Smooth muscle cell (in vitro differentiated cells): ENCODE data around the gene ARSI. TPM values are rescaled to one million over a fixed set of nuclear protein-coding genes. Genes with fewer than 3 reads are reported as not detected.

Source experiments
- DNase-seq: peaks from one replicate; lab custom pipeline; 2025; ENCODE audit not compliant: unreplicated experiment; lab: John Stamatoyannopoulos, UW
- H2AFZ ChIP-seq: fragments of 200-600 bp; sonication (generic); 2 replicates; pipeline ENCODE4 v1.6.0; 2016; ENCODE audit warnings: antibody characterized with exemption, low read depth, mild to moderate bottlenecking
- H3F3A ChIP-seq: fragments of 200-600 bp; sonication (generic); 2 replicates; pipeline ENCODE4 v1.6.0; 2017; ENCODE audit warnings: antibody characterized with exemption, low read depth
- H3K27ac ChIP-seq: fragments of 200-600 bp; sonication (generic); 2 replicates; pipeline ENCODE4 v1.5.1; 2016; ENCODE audit warnings: low read depth, mild to moderate bottlenecking
- H3K27me3 ChIP-seq: fragments of 200-600 bp; sonication (generic); 2 replicates; pipeline ENCODE4 v1.6.1; 2016; ENCODE audit warnings: low read depth, mild to moderate bottlenecking
- H3K36me3 ChIP-seq: fragments of 200-600 bp; sonication (generic); 2 replicates; pipeline ENCODE4 v1.5.1; 2016; ENCODE audit warnings: low read depth
- H3K4me1 ChIP-seq: fragments of 200-600 bp; sonication (generic); 2 replicates; pipeline ENCODE4 v1.5.1; 2016; ENCODE audit warnings: low read depth
- H3K4me2 ChIP-seq: fragments of 200-600 bp; sonication (generic); 2 replicates; pipeline ENCODE4 v1.6.0; 2016; ENCODE audit warnings: mild to moderate bottlenecking
- H3K4me3 ChIP-seq: fragments of 200-600 bp; sonication (generic); 2 replicates; pipeline ENCODE4 v1.5.1; 2016; ENCODE audit warnings: mild to moderate bottlenecking
- H3K79me2 ChIP-seq: fragments of 200-600 bp; sonication (generic); 2 replicates; pipeline ENCODE4 v1.6.0; 2016; ENCODE audit warnings: low read depth, mild to moderate bottlenecking
- H3K9ac ChIP-seq: fragments of 200-600 bp; sonication (generic); 2 replicates; pipeline ENCODE4 v1.6.0; 2016; ENCODE audit warnings: low read depth
- H3K9me3 ChIP-seq: fragments of 200-600 bp; sonication (generic); replicated peaks from 2 replicates; pipeline ENCODE4 v1.5.1; 2016; ENCODE audit warnings: low read depth
- H4K20me1 ChIP-seq: fragments of 200-600 bp; sonication (generic); 2 replicates; pipeline ENCODE4 v1.6.0; 2016; ENCODE audit warnings: low read depth
- CTCF ChIP-seq: fragments of 200-600 bp; sonication (generic); IDR thresholded peaks from 2 replicates; pipeline ENCODE4 v1.5.1; 2017; ENCODE audit warnings: borderline replicate concordance, mild to moderate bottlenecking, antibody characterized with exemption; ENCODE audit not compliant: insufficient read depth, poor library complexity, severe bottlenecking
- WGBS: methylation state at CpG from one replicate; pipeline ENCODE4 v1.1.7; 2016; ENCODE audit warnings: low lambda C conversion rate; 5-methylcytosine and 5-hydroxymethylcytosine counted together
- polyA plus RNA-seq: library from polyadenylated mRNA; unstranded; fragments of >200 nt; fragmentation: Nextera tagmentation; extraction: Ambion mirVana; gene quantifications from 2 replicates; pipeline ENCODE4 v1.2.1, GENCODE V29; 2016
- total RNA-seq: library from RNA; depleted of rRNA; stranded (reverse); fragments of >200 nt; gene quantifications from 2 replicates; pipeline ENCODE4 v1.2.3, GENCODE V29; 2014

ARSI gene
- total and polyA plus RNA-seq, 2 experiments from 2014 or later: 68.9 to 87.6 TPM

- H3K27ac ChIP-seq: no peak overlapping the region
- no peaks in the 10 kb centered on the region for H3K36me3 ChIP-seq
- H3K9me3 ChIP-seq: no peaks in the 10 kb centered on the region
- H4K20me1 ChIP-seq: no peaks in the 10 kb centered on the region
- H3K27me3 ChIP-seq: no peaks in the 10 kb centered on the region
- no peak for DNase-seq
- no peak overlapping the region for H3K9ac ChIP-seq
- no peak overlapping the region for H3K4me3 ChIP-seq
- H3K4me2 ChIP-seq: no peak overlapping the region
- WGBS: 100% methylated on average over 4 of the region's 4 CpGs
- TF ChIP-seq CTCF: no peak
- no peak overlapping the region for H2AFZ ChIP-seq
- H3K4me1 ChIP-seq: no peaks in the 10 kb centered on the region
- H3K79me2 ChIP-seq: no peaks in the 10 kb centered on the region
- no peaks in the 10 kb centered on the region for H3F3A ChIP-seq
These were observed 35.8 kb downstream of the ARSI start for GRCh38 chr5:150266871-150267291.

- TF ChIP-seq CTCF: no peak
- H3F3A ChIP-seq: no peaks in the 10 kb centered on the region
- no peaks in the 10 kb centered on the region for H3K9me3 ChIP-seq
- no peaks in the 10 kb centered on the region for H3K27me3 ChIP-seq
- no peaks in the 10 kb centered on the region for H3K4me1 ChIP-seq
- H4K20me1 ChIP-seq: no peaks in the 10 kb centered on the region
- H3K79me2 ChIP-seq: no peaks in the 10 kb centered on the region
- H3K4me2 ChIP-seq: no peak overlapping the region
- no peak overlapping the region for H2AFZ ChIP-seq
- no peaks in the 10 kb centered on the region for H3K36me3 ChIP-seq
- H3K4me3 ChIP-seq: no peak overlapping the region
- DNase-seq: no peak
- WGBS: 88% methylated on average over 6 of the region's 6 CpGs
- no peak overlapping the region for H3K9ac ChIP-seq
- H3K27ac ChIP-seq: no peak overlapping the region
These were observed 36.8 kb downstream of the ARSI start for GRCh38 chr5:150265870-150266383.

GRCh38 chr5:150264667-150265603 is 37.8 kb downstream of the ARSI start:
- no peaks in the 10 kb centered on the region for H4K20me1 ChIP-seq
- no peak overlapping the region for H2AFZ ChIP-seq
- no peaks in the 10 kb centered on the region for H3K27me3 ChIP-seq
- no peaks in the 10 kb centered on the region for H3F3A ChIP-seq
- H3K9ac ChIP-seq: no peak overlapping the region
- H3K4me2 ChIP-seq: no peak overlapping the region
- H3K79me2 ChIP-seq: no peaks in the 10 kb centered on the region
- 86% methylated on average over 23 of the region's 23 CpGs for WGBS
- H3K4me3 ChIP-seq: no peak overlapping the region
- no peaks in the 10 kb centered on the region for H3K36me3 ChIP-seq
- H3K9me3 ChIP-seq: no peaks in the 10 kb centered on the region
- TF ChIP-seq CTCF: no peak
- DNase-seq: no peak
- H3K4me1 ChIP-seq: no peaks in the 10 kb centered on the region
- H3K27ac ChIP-seq: no peak overlapping the region
